H9 (cell line): ENCODE measurements around the gene PIK3CD. TPM values are rescaled to one million over a fixed set of nuclear protein-coding genes. Genes with fewer than 3 reads are reported as not detected.

ENCODE experiments used
- DNase-seq: peaks from one replicate; pipeline ENCODE4 v3.0.0-alpha.2; 2017
- H2AFZ ChIP-seq: one replicate; pipeline ENCODE4 v1.6.1; 2013; ENCODE audit warnings: mild to moderate bottlenecking, low read length, control low read depth, moderate library complexity
- H2AK5ac ChIP-seq: 2 replicates; pipeline ENCODE4 v1.6.1; 2013; ENCODE audit warnings: low read length, control low read depth, mixed read lengths; ENCODE audit not compliant: insufficient read length
- H2BK120ac ChIP-seq: one replicate; pipeline ENCODE4 v1.6.1; 2013; ENCODE audit warnings: low read depth, mild to moderate bottlenecking, low read length, control low read depth, inconsistent platforms; ENCODE audit not compliant: poor library complexity, severe bottlenecking
- H2BK12ac ChIP-seq: 2 replicates; pipeline ENCODE4 v1.6.1; 2013; ENCODE audit warnings: low read length, control low read depth, mixed read lengths, low read depth; ENCODE audit not compliant: insufficient read length
- H2BK15ac ChIP-seq: 2 replicates; pipeline ENCODE4 v1.6.1; 2013; ENCODE audit warnings: low read depth, low read length, control low read depth
- H2BK20ac ChIP-seq: one replicate; pipeline ENCODE4 v1.6.1; 2013; ENCODE audit warnings: low read depth, mild to moderate bottlenecking, low read length, control low read depth, inconsistent platforms; ENCODE audit not compliant: poor library complexity, severe bottlenecking
- H2BK5ac ChIP-seq: 2 replicates; pipeline ENCODE4 v1.6.1; 2013; ENCODE audit warnings: low read length, control low read depth, mixed read lengths; ENCODE audit not compliant: insufficient read length
- H3K14ac ChIP-seq: 2 replicates; pipeline ENCODE4 v1.6.1; 2013; ENCODE audit warnings: low read length, control low read depth; ENCODE audit not compliant: insufficient read depth
- H3K18ac ChIP-seq: 2 replicates; pipeline ENCODE4 v1.6.1; 2013; ENCODE audit warnings: low read depth, mild to moderate bottlenecking, mixed read lengths, low read length, control low read depth; ENCODE audit not compliant: insufficient read length
- H3K23ac ChIP-seq: 2 replicates; pipeline ENCODE4 v1.6.1; 2013; ENCODE audit warnings: low read length, control low read depth, mixed read lengths, low read depth; ENCODE audit not compliant: insufficient read length
- H3K23me2 ChIP-seq: 2 replicates; pipeline ENCODE4 v1.6.1; 2013; ENCODE audit warnings: low read depth, mild to moderate bottlenecking, mixed read lengths, low read length, control low read depth; ENCODE audit not compliant: insufficient read length, poor library complexity, severe bottlenecking
- H3K27ac ChIP-seq: 2 replicates; pipeline ENCODE4 v1.5.1; 2013; ENCODE audit warnings: low read length, control low read depth, mixed read lengths, low read depth; ENCODE audit not compliant: insufficient read length
- H3K27me3 ChIP-seq: 2 replicates; pipeline ENCODE4 v1.6.1; 2013; ENCODE audit warnings: low read length, control low read depth, inconsistent platforms; ENCODE audit not compliant: insufficient read depth
- H3K4ac ChIP-seq: 2 replicates; pipeline ENCODE4 v1.6.1; 2013; ENCODE audit warnings: low read depth, mild to moderate bottlenecking, control low read depth, inconsistent platforms, low read length, moderate library complexity
- H3K4me1 ChIP-seq: 2 replicates; pipeline ENCODE4 v1.6.1; 2013; ENCODE audit warnings: low read length, control low read depth, inconsistent platforms; ENCODE audit not compliant: insufficient read depth
- H3K4me2 ChIP-seq: 2 replicates; pipeline ENCODE4 v1.6.1; 2013; ENCODE audit warnings: low read length, control low read depth, mixed read lengths; ENCODE audit not compliant: insufficient read length, insufficient read depth
- H3K56ac ChIP-seq: 2 replicates; pipeline ENCODE4 v1.6.1; 2013; ENCODE audit warnings: low read depth, mild to moderate bottlenecking, mixed read lengths, low read length, control low read depth; ENCODE audit not compliant: insufficient read length
- H3K79me1 ChIP-seq: 2 replicates; pipeline ENCODE4 v1.6.1; 2013; ENCODE audit warnings: low read depth, mild to moderate bottlenecking, moderate library complexity, low read length, control low read depth, inconsistent platforms; ENCODE audit not compliant: insufficient read depth, poor library complexity, severe bottlenecking
- H3K79me2 ChIP-seq: 2 replicates; pipeline ENCODE4 v1.6.1; 2013; ENCODE audit warnings: low read length, control low read depth, inconsistent platforms; ENCODE audit not compliant: insufficient read depth
- H3K9ac ChIP-seq: 2 replicates; pipeline ENCODE4 v1.6.1; 2013; ENCODE audit warnings: low read length, control low read depth, mixed read lengths; ENCODE audit not compliant: insufficient read length; ENCODE audit errors: extremely low read depth
- H3K9me3 ChIP-seq: one replicate; pipeline ENCODE4 v1.6.1; 2013; ENCODE audit warnings: low read depth, low read length, inconsistent platforms; ENCODE audit not compliant: control insufficient read depth
- H3T11ph ChIP-seq: one replicate; pipeline ENCODE4 v1.6.1; 2013; ENCODE audit warnings: mild to moderate bottlenecking, low read length, control low read depth, inconsistent platforms
- H4K20me1 ChIP-seq: one replicate; pipeline ENCODE4 v1.6.1; 2013; ENCODE audit not compliant: control insufficient read depth, insufficient read length, insufficient read depth
- H4K5ac ChIP-seq: 2 replicates; pipeline ENCODE4 v1.6.1; 2013; ENCODE audit warnings: low read depth, mild to moderate bottlenecking, mixed read lengths, low read length, control low read depth; ENCODE audit not compliant: insufficient read length
- H4K8ac ChIP-seq: replicated peaks from 2 replicates; pipeline ENCODE4 v1.6.1; 2013; ENCODE audit warnings: low read length, control low read depth, mixed read lengths, low read depth; ENCODE audit not compliant: insufficient read length
- H4K91ac ChIP-seq: 2 replicates; pipeline ENCODE4 v1.6.1; 2013; ENCODE audit warnings: low read depth, mild to moderate bottlenecking, moderate library complexity, mixed read lengths, low read length, control low read depth; ENCODE audit not compliant: insufficient read length
- H3K27ac Mint-ChIP-seq, 3 experiments: 2 replicates in 2 of 3; 3 replicates in 1 of 3; pipeline ENCODE4 v1.8.0; 2020 to 2021; ENCODE audit warnings: mixed read lengths in 3 of 3, mild to moderate bottlenecking in 1 of 3, moderate library complexity in 1 of 3
- H3K27me3 Mint-ChIP-seq: 2 replicates; pipeline ENCODE4 v1.8.0; 2021; ENCODE audit warnings: low read depth, mild to moderate bottlenecking, moderate library complexity, mixed read lengths
- H3K36me3 Mint-ChIP-seq, 3 experiments: 2 replicates in 2 of 3; 3 replicates in 1 of 3; pipeline ENCODE4 v1.8.0; 2020 to 2021; ENCODE audit warnings: low read depth in 3 of 3, mixed read lengths in 3 of 3; ENCODE audit not compliant: insufficient read depth in 1 of 3
- H3K4me1 Mint-ChIP-seq, 2 experiments: 2 replicates each; pipeline ENCODE4 v1.8.0; 2020; ENCODE audit warnings: mixed read lengths in 2 of 2
- H3K4me3 Mint-ChIP-seq, 2 experiments: 2 replicates in 1 of 2; 3 replicates in 1 of 2; pipeline ENCODE4 v1.8.0; 2020 to 2021; ENCODE audit warnings: mild to moderate bottlenecking in 2 of 2, mixed read lengths in 2 of 2, moderate library complexity in 1 of 2
- H3K9me3 Mint-ChIP-seq, 2 experiments: 2 replicates in 1 of 2; 3 replicates in 1 of 2; pipeline ENCODE4 v1.8.0; 2020; ENCODE audit warnings: mild to moderate bottlenecking in 2 of 2, mixed read lengths in 2 of 2, moderate library complexity in 1 of 2
- WGBS: extraction: QIAGEN DNeasy Blood & Tissue Kit; methylation state at CpG from one replicate; pipeline ENCODE4 v1.1.7; 2013; ENCODE audit warnings: missing lambda C conversion rate, low lambda C conversion rate, mixed read lengths; ENCODE audit not compliant: insufficient read length; ENCODE audit errors: extremely low coverage; 5-methylcytosine and 5-hydroxymethylcytosine counted together
- total RNA-seq: library from RNA; stranded (reverse); gene quantifications from 2 replicates; pipeline ENCODE4 v1.2.1, GENCODE V29; 2021
- TF ChIP-seq, protein P1 (sequence below): fragments of 200-600 bp; sonication (generic); conservative IDR thresholded peaks from 3 replicates; pipeline ENCODE4 v1.8.0; 2021; ENCODE audit warnings: antibody characterized with exemption, mild to moderate bottlenecking

Gene PIK3CD
- total RNA-seq, 1 experiment from 2014 or later, result 10.0 TPM

DNA sequence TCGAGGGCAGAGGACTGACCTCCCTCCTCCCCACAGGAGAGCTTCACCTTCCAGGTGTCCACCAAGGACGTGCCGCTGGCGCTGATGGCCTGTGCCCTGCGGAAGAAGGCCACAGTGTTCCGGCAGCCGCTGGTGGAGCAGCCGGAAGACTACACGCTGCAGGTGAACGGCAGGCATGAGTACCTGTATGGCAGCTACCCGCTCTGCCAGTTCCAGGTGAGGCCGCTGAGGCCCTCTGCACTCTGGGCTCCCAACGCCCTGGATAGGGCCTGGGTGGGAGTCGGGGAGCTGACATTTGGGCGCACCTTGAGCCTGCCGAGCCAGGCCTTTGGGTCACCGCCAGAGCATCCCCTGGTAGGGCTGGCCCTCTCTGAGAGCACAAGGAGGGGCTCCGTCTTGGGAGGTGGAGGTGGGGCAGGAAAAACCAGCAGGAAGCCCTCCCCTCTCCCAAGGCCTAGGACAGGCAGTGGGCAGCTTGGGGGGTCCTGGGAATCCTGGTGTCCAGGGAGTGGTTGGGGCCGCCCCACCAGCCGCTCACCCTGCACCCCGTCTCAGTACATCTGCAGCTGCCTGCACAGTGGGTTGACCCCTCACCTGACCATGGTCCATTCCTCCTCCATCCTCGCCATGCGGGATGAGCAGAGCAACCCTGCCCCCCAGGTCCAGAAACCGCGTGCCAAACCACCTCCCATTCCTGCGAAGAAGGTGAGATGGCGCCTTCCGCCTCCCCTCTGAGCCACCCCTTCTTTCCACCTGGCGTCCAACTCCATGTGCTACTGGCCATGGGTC is 65.1 kb downstream of the PIK3CD start:
- Histone ChIP-seq H3K56ac (no peak overlapping the region), H4K91ac (peak overlapping the region; percentile 80), H3K9me3 (no peaks in the 10 kb centered on the region), H3K27ac (no peak overlapping the region), H4K20me1 (no peaks in the 10 kb centered on the region), H3K18ac (peak overlapping the region; percentile 39), H3K4me2 (no peak overlapping the region), H3K27me3 (no peaks in the 10 kb centered on the region), H2BK15ac (no peak overlapping the region), H4K8ac (no peak overlapping the region), H3K23ac (no peak overlapping the region), H3K79me1 (no peaks in the 10 kb centered on the region), H3T11ph (no peak overlapping the region), H3K14ac (peak overlapping the region; percentile 12; the same call in 1 of the 2 replicates), H3K9ac (no peak overlapping the region), H4K5ac (no peak overlapping the region), H2AK5ac (no peak overlapping the region), H2AFZ (no peak overlapping the region), H3K79me2 (no peaks in the 10 kb centered on the region), H3K23me2 (peaks cover 3% of the 10 kb centered on the region), H3K4me1 (peaks cover 3% of the 10 kb centered on the region; the same call in 1 of the 2 replicates), H2BK20ac (no peak overlapping the region), H2BK12ac (peak overlapping the region; percentile 38), H2BK5ac (no peak overlapping the region), H3K4ac (peak overlapping the region; percentile 57; the same call in 1 of the 2 replicates), H2BK120ac (no peak overlapping the region)
- H3K36me3 Mint-ChIP-seq, result peaks cover 0 to 9% (median 2%) of the 10 kb centered on the region in 3 experiments; a peak in 1 of 7 replicates
- DNase-seq, result no peak
- TF ChIP-seq, protein P1, sequence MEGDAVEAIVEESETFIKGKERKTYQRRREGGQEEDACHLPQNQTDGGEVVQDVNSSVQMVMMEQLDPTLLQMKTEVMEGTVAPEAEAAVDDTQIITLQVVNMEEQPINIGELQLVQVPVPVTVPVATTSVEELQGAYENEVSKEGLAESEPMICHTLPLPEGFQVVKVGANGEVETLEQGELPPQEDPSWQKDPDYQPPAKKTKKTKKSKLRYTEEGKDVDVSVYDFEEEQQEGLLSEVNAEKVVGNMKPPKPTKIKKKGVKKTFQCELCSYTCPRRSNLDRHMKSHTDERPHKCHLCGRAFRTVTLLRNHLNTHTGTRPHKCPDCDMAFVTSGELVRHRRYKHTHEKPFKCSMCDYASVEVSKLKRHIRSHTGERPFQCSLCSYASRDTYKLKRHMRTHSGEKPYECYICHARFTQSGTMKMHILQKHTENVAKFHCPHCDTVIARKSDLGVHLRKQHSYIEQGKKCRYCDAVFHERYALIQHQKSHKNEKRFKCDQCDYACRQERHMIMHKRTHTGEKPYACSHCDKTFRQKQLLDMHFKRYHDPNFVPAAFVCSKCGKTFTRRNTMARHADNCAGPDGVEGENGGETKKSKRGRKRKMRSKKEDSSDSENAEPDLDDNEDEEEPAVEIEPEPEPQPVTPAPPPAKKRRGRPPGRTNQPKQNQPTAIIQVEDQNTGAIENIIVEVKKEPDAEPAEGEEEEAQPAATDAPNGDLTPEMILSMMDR, result no peak
- no peak overlapping the region for H3K4me3 Mint-ChIP-seq
- no peaks in the 10 kb centered on the region for H3K9me3 Mint-ChIP-seq
- no CpG with 5 or more reads among the region's 29 CpGs for WGBS
- H3K27me3 Mint-ChIP-seq, result no peaks in the 10 kb centered on the region
- peaks cover 30 to 44% of the 10 kb centered on the region in 2 experiments for H3K4me1 Mint-ChIP-seq
- H3K27ac Mint-ChIP-seq, result no peak overlapping the region
